ENCODE measurements around the gene YIF1A.
"Not testable (repeated sequence)": the region's sequence is repeated elsewhere in the genome, so short reads cannot be mapped to it uniquely, and the experiment has no call there.

The YIF1A gene

DNA sequence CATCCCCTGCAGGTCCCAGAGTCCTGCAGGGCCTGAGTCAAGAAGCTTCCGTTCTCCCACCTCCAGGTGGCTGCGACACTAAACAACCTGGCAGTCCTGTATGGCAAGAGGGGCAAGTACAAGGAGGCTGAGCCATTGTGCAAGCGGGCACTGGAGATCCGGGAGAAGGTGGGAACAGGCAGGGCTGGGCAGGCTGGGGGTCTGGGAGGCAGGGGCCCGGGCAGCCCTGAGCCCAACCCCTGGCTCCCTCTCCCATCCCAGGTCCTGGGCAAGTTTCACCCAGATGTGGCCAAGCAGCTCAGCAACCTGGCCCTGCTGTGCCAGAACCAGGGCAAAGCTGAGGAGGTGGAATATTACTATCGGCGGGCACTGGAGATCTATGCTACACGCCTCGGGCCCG, 25.2 kb downstream of the YIF1A start:
- H3K27ac ChIP-seq (ENCODE audit: insufficient read depth, low read length, poor library complexity, severe bottlenecking), result no peak overlapping the region
- H3K36me3 ChIP-seq (ENCODE audit: control insufficient read depth, insufficient read depth, low read length), result peaks cover 31% of the 10 kb centered on the region
- H3K27me3 ChIP-seq (replicated peaks; ENCODE audit: control insufficient read depth, insufficient read depth, low read length, poor library complexity, severe bottlenecking), result no peaks in the 10 kb centered on the region
- no peaks in the 10 kb centered on the region for H3K9me3 ChIP-seq (ENCODE audit: control insufficient read depth, low read length)
- no peak for DNase-seq
- H3K4me3 ChIP-seq (ENCODE audit: insufficient read depth, low read depth, low read length, poor library complexity, severe bottlenecking), result no peak overlapping the region
- H3K4me1 ChIP-seq (ENCODE audit: control insufficient read depth, insufficient read depth, low read length, poor library complexity, severe bottlenecking), result peaks cover 9% of the 10 kb centered on the region

DNA sequence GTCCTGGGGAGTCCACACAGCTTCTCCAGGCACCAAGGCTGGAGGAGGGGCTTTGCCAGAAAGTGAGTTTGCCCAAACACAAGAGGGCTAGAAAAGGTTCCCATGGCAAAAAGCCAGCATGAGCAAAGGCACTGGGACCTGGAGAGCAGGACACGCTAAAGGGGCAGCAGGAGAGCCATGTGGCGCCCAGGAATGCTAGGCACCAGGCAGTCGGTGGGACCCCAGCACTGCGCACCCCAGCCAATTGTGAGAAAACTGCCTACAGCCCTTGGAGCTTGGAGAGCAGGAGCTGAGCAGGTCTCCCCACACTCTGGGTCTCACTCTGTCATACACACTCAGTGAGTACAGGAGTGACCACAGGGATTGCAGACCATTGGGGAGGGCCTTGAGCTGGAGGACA, 25.7 kb downstream of the YIF1A start:
- Histone ChIP-seq H3K9me3 (ENCODE audit: control insufficient read depth, low read length) (no peaks in the 10 kb centered on the region), H3K36me3 (ENCODE audit: control insufficient read depth, insufficient read depth, low read length) (peaks cover 31% of the 10 kb centered on the region), H3K27ac (ENCODE audit: insufficient read depth, low read length, poor library complexity, severe bottlenecking) (no peak overlapping the region), H3K27me3 (replicated peaks; ENCODE audit: control insufficient read depth, insufficient read depth, low read length, poor library complexity, severe bottlenecking) (no peaks in the 10 kb centered on the region), H3K4me3 (ENCODE audit: insufficient read depth, low read depth, low read length, poor library complexity, severe bottlenecking) (no peak overlapping the region), H3K4me1 (ENCODE audit: control insufficient read depth, insufficient read depth, low read length, poor library complexity, severe bottlenecking) (peaks cover 14% of the 10 kb centered on the region)
- DNase-seq, result no peak

DNA sequence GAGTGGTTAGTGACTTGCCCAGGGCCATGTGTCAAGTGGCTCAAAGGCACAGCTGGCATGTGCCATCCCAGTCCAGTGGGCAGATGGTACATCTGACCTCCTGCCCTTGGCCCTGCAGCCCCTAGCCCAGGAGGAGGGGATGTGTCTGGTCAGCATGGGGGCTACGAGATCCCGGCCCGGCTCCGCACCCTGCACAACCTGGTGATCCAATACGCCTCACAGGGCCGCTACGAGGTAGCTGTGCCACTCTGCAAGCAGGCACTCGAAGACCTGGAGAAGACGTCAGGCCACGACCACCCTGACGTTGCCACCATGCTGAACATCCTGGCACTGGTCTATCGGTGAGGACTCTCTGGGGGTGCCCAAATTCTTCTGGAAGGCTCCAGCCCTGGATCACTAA, 26.2 kb downstream of the YIF1A start:
- H3K9me3 ChIP-seq (ENCODE audit: control insufficient read depth, low read length), result no peaks in the 10 kb centered on the region
- H3K4me3 ChIP-seq (ENCODE audit: insufficient read depth, low read depth, low read length, poor library complexity, severe bottlenecking), result no peak overlapping the region
- no peak overlapping the region for H3K27ac ChIP-seq (ENCODE audit: insufficient read depth, low read length, poor library complexity, severe bottlenecking)
- no peak for DNase-seq
- H3K27me3 ChIP-seq (replicated peaks; ENCODE audit: control insufficient read depth, insufficient read depth, low read length, poor library complexity, severe bottlenecking), result no peaks in the 10 kb centered on the region
- peaks cover 14% of the 10 kb centered on the region for H3K4me1 ChIP-seq (ENCODE audit: control insufficient read depth, insufficient read depth, low read length, poor library complexity, severe bottlenecking)
- peaks cover 31% of the 10 kb centered on the region for H3K36me3 ChIP-seq (ENCODE audit: control insufficient read depth, insufficient read depth, low read length)

DNA sequence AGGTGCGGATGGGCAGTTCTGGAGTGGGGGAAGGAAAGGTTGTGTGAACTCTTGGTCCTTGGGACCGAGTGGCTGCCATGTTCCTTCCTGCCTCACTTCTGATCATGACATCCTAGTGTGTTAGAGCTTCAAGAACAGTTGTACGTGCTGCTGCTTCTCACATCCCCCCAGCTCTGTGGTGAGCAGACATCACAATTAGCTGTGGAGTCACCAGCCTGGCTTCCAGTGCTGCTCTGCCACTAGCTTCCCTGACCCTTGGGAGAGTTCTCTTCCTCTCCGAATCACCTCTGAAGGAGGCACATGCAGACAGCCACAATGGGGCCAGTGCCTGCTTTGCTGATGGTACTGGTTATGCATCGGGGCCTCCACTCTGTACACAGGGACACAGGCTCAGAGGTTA, 26.8 kb downstream of the YIF1A start:
- Histone ChIP-seq H3K4me1 (ENCODE audit: control insufficient read depth, insufficient read depth, low read length, poor library complexity, severe bottlenecking) (peaks cover 11% of the 10 kb centered on the region), H3K27ac (ENCODE audit: insufficient read depth, low read length, poor library complexity, severe bottlenecking) (no peak overlapping the region), H3K9me3 (ENCODE audit: control insufficient read depth, low read length) (no peaks in the 10 kb centered on the region), H3K4me3 (ENCODE audit: insufficient read depth, low read depth, low read length, poor library complexity, severe bottlenecking) (no peak overlapping the region), H3K27me3 (replicated peaks; ENCODE audit: control insufficient read depth, insufficient read depth, low read length, poor library complexity, severe bottlenecking) (no peaks in the 10 kb centered on the region), H3K36me3 (ENCODE audit: control insufficient read depth, insufficient read depth, low read length) (peaks cover 31% of the 10 kb centered on the region)
- no peak for DNase-seq

DNA sequence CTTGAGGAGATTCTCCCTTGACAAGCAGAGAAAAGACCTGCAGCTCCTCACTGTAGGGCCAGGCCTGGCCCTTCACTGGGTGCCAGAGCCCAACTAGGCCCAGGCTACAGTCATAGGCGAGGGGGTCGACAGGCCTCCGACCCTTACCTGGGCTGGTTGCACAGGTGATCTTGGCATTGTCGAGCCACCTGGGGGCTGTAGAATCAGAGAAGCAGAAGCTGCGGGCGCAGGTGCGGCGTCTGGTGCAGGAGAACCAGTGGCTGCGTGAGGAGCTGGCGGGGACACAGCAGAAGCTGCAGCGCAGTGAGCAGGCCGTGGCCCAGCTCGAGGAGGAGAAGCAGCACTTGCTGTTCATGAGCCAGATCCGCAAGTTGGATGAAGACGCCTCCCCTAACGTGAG, 27.4 kb downstream of the YIF1A start:
- no peak for DNase-seq
- Histone ChIP-seq H3K9me3 (ENCODE audit: control insufficient read depth, low read length) (no peaks in the 10 kb centered on the region), H3K4me3 (ENCODE audit: insufficient read depth, low read depth, low read length, poor library complexity, severe bottlenecking) (no peak overlapping the region), H3K4me1 (ENCODE audit: control insufficient read depth, insufficient read depth, low read length, poor library complexity, severe bottlenecking) (peaks cover 10% of the 10 kb centered on the region), H3K27me3 (replicated peaks; ENCODE audit: control insufficient read depth, insufficient read depth, low read length, poor library complexity, severe bottlenecking) (no peaks in the 10 kb centered on the region), H3K27ac (ENCODE audit: insufficient read depth, low read length, poor library complexity, severe bottlenecking) (no peak overlapping the region), H3K36me3 (ENCODE audit: control insufficient read depth, insufficient read depth, low read length) (peaks cover 31% of the 10 kb centered on the region)

DNA sequence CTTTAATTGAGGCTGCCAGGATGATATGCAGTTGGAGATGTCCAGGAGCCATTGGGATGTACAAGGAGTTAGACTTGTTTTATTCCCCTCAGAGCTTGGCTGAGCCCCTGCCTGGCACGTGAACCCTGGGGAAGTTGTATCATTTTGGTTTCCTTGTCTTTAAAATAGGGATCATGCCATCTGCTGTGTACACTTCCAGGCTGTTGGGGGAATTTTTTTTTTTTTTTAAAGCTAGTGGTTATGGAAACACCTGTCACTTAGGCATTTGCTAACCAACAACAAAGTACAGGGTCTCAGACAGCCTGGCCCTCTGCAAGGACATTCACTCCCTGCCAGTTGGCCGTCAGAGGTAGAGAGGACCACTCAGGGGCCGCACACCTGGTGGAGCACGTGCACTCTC, 29.0 kb downstream of the YIF1A start:
- Histone ChIP-seq H3K4me3 (ENCODE audit: insufficient read depth, low read depth, low read length, poor library complexity, severe bottlenecking) (no peak overlapping the region), H3K27ac (ENCODE audit: insufficient read depth, low read length, poor library complexity, severe bottlenecking) (no peak overlapping the region), H3K27me3 (replicated peaks; ENCODE audit: control insufficient read depth, insufficient read depth, low read length, poor library complexity, severe bottlenecking) (no peaks in the 10 kb centered on the region), H3K4me1 (ENCODE audit: control insufficient read depth, insufficient read depth, low read length, poor library complexity, severe bottlenecking) (peaks cover 14% of the 10 kb centered on the region), H3K9me3 (ENCODE audit: control insufficient read depth, low read length) (no peaks in the 10 kb centered on the region), H3K36me3 (ENCODE audit: control insufficient read depth, insufficient read depth, low read length) (peaks cover 31% of the 10 kb centered on the region)
- DNase-seq, result no peak

DNA sequence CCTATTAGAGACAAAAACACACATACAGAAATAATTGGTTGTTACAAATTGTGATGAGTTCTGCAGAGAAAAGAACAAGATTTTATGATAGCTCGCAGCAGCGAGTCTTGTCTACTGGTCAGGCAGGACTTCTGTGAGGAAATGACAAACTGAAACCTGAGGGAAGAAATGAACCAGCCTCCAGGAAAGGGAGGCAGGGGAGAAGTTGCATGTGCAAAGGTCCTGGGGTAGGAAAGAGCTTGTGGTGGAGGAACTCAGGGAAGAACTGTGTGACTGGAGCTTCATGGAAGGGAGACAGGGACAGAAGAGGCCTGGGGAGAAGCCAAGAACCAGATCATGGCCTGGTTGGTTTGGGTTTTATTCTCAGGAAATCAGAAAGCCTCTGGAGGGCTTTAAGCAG, 29.7 kb downstream of the YIF1A start:
- Histone ChIP-seq H3K36me3 (ENCODE audit: control insufficient read depth, insufficient read depth, low read length) (peaks cover 26% of the 10 kb centered on the region), H3K4me3 (ENCODE audit: insufficient read depth, low read depth, low read length, poor library complexity, severe bottlenecking) (no peak overlapping the region), H3K27me3 (replicated peaks; ENCODE audit: control insufficient read depth, insufficient read depth, low read length, poor library complexity, severe bottlenecking) (no peaks in the 10 kb centered on the region), H3K4me1 (ENCODE audit: control insufficient read depth, insufficient read depth, low read length, poor library complexity, severe bottlenecking) (peaks cover 14% of the 10 kb centered on the region), H3K9me3 (ENCODE audit: control insufficient read depth, low read length) (no peaks in the 10 kb centered on the region), H3K27ac (ENCODE audit: insufficient read depth, low read length, poor library complexity, severe bottlenecking) (no peak overlapping the region)
- no peak for DNase-seq

DNA sequence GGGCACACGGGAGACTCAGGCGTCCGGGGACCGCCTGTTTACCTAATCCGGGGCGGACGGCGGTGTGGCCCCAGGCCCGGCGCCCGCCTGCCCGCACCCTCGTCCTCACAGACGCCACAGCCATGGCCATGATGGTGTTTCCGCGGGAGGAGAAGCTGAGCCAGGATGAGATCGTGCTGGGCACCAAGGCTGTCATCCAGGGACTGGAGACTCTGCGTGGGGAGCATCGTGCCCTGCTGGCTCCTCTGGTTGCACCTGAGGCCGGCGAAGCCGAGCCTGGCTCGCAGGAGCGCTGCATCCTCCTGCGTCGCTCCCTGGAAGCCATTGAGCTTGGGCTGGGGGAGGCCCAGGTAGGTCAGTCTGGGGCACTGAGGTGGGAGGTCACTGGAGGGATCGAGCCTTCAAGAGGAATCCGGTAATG, 30.5 kb downstream of the YIF1A start:
- no peaks in the 10 kb centered on the region for H3K9me3 ChIP-seq (ENCODE audit: control insufficient read depth, low read length)
- H3K27ac ChIP-seq (ENCODE audit: insufficient read depth, low read length, poor library complexity, severe bottlenecking), result peak overlapping the region; percentile 98
- H3K36me3 ChIP-seq (ENCODE audit: control insufficient read depth, insufficient read depth, low read length), result peaks cover 21% of the 10 kb centered on the region
- DNase-seq, result no peak
- H3K4me1 ChIP-seq (ENCODE audit: control insufficient read depth, insufficient read depth, low read length, poor library complexity, severe bottlenecking), result peaks cover 14% of the 10 kb centered on the region
- H3K27me3 ChIP-seq (replicated peaks; ENCODE audit: control insufficient read depth, insufficient read depth, low read length, poor library complexity, severe bottlenecking), result no peaks in the 10 kb centered on the region
- peak overlapping the region; percentile 95 for H3K4me3 ChIP-seq (ENCODE audit: insufficient read depth, low read depth, low read length, poor library complexity, severe bottlenecking)

DNA sequence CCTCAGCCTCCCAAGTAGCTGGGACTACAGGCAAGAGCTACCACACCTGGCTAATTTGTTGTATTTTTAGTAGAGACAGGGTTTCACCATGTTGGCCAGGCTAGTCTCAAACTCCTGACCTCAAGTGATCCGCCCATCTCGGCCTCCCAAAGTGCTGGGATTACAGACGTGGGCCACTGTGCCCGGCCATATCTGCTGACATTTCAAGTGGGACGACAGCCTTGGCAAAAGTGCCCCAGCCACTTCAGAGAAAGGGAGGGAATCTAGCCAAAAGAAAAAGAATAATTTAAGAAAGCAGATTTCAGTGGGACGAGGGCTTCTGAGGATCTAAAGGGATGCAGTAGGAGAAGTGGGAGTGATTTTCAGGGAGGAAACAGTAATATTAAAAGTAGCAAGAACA, 35.9 kb downstream of the YIF1A start:
- H3K27me3 ChIP-seq (replicated peaks; ENCODE audit: control insufficient read depth, insufficient read depth, low read length, poor library complexity, severe bottlenecking); H3K27ac ChIP-seq (ENCODE audit: insufficient read depth, low read length, poor library complexity, severe bottlenecking); H3K4me3 ChIP-seq (ENCODE audit: insufficient read depth, low read depth, low read length, poor library complexity, severe bottlenecking); H3K9me3 ChIP-seq (ENCODE audit: control insufficient read depth, low read length); H3K4me1 ChIP-seq (ENCODE audit: control insufficient read depth, insufficient read depth, low read length, poor library complexity, severe bottlenecking); H3K36me3 ChIP-seq (ENCODE audit: control insufficient read depth, insufficient read depth, low read length); DNase-seq: not testable (repeated sequence)

DNA sequence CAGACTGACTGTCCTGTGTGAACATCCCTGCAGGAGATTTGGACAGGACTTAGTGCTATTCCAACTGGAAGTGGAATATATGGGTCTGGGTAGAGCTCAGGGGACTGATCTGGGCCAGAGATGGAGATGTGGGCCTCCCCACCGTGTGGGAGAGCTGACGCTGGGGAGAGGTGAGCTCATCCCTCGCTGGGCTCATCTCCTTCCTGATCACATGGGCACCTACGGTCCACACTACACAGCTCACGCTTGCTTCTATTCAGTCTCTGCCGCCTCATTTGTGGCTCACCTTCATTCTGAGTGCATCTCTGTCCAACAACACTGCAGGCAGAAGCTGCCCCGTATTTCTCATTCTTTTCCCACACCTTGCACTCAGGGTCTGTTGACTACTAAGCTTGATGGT, 37.1 kb downstream of the YIF1A start:
- peaks cover 6% of the 10 kb centered on the region for H3K4me1 ChIP-seq (ENCODE audit: control insufficient read depth, insufficient read depth, low read length, poor library complexity, severe bottlenecking)
- no peak overlapping the region for H3K4me3 ChIP-seq (ENCODE audit: insufficient read depth, low read depth, low read length, poor library complexity, severe bottlenecking)
- no peak overlapping the region for H3K27ac ChIP-seq (ENCODE audit: insufficient read depth, low read length, poor library complexity, severe bottlenecking)
- no peaks in the 10 kb centered on the region for H3K9me3 ChIP-seq (ENCODE audit: control insufficient read depth, low read length)
- DNase-seq, result no peak
- no peaks in the 10 kb centered on the region for H3K27me3 ChIP-seq (replicated peaks; ENCODE audit: control insufficient read depth, insufficient read depth, low read length, poor library complexity, severe bottlenecking)
- H3K36me3 ChIP-seq (ENCODE audit: control insufficient read depth, insufficient read depth, low read length), result peaks cover 12% of the 10 kb centered on the region

DNA sequence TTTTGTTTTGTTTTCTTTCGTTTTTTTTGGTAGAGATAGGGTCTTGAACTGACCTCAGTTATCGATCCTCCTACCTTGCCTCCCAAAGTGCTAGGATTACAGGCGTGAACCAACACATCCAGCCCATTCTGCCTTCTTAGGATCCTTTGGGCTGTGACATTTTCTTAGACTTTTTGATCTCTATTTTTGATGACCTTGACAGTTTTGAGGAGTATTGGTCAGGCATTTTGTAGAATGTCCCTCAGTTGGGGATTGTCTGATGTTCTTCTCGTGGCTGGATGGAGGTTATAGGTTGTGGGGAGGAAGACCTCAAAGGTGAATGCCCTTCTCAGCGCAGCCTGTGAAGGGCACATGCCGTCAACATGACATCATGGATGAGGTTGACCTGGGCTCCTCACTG, 40.0 kb downstream of the YIF1A start:
- no peak overlapping the region for H3K4me3 ChIP-seq (ENCODE audit: insufficient read depth, low read depth, low read length, poor library complexity, severe bottlenecking)
- DNase-seq, result no peak
- H3K36me3 ChIP-seq (ENCODE audit: control insufficient read depth, insufficient read depth, low read length), result peaks cover 24% of the 10 kb centered on the region
- no peaks in the 10 kb centered on the region for H3K9me3 ChIP-seq (ENCODE audit: control insufficient read depth, low read length)
- no peak overlapping the region for H3K27ac ChIP-seq (ENCODE audit: insufficient read depth, low read length, poor library complexity, severe bottlenecking)
- no peaks in the 10 kb centered on the region for H3K27me3 ChIP-seq (replicated peaks; ENCODE audit: control insufficient read depth, insufficient read depth, low read length, poor library complexity, severe bottlenecking)
- no peaks in the 10 kb centered on the region for H3K4me1 ChIP-seq (ENCODE audit: control insufficient read depth, insufficient read depth, low read length, poor library complexity, severe bottlenecking)

Measured in effector memory CD4-positive, alpha-beta T cell (primary cell).